G401 (cell line): ENCODE results near the gene TULP3. TPM values are rescaled to one million over a fixed set of nuclear protein-coding genes. Genes with fewer than 3 reads are reported as not detected.

Experiments
- total RNA-seq: library from RNA; depleted of rRNA; stranded (reverse); fragments of >200 nt; shearing (Covaris generic); gene quantifications from 2 replicates; pipeline ENCODE4 v1.2.3, GENCODE V29; 2014; rRNA removed

Gene TULP3
- total RNA-seq, 1 experiment from 2014 or later = 35.6 TPM

Other genes with a start within 250 kb of the TULP3 start
- 95.0 and 137 TPM in 2 replicates for gene FKBP4, start 95.9 kb upstream of the TULP3 start, total RNA-seq
- 6.4 and 27.3 TPM in 2 replicates for gene ITFG2, start 78.2 kb upstream of the TULP3 start, total RNA-seq
- not detected in 2 replicates for gene NRIP2, start 55.9 kb upstream of the TULP3 start, total RNA-seq
- gene TEX52, start 33.9 kb upstream of the TULP3 start, total RNA-seq = not detected in 2 replicates
- gene FOXM1, start 13.7 kb upstream of the TULP3 start, total RNA-seq = 18.8 and 36.1 TPM in 2 replicates
- 51.8 and 73.4 TPM in 2 replicates for gene RHNO1, start 13.7 kb upstream of the TULP3 start, total RNA-seq
- gene TEAD4, start 68.5 kb downstream of the TULP3 start, total RNA-seq = 34.3 and 35.9 TPM in 2 replicates
- 18.8 and 19.1 TPM in 2 replicates for gene TSPAN9, start 186.5 kb downstream of the TULP3 start, total RNA-seq